ENCODE data around the gene ATG4B. TPM values are rescaled to one million over a fixed set of nuclear protein-coding genes. Genes with fewer than 3 reads are reported as not detected.
A peak's percentile ranks its signal among the peaks of the same experiment; 100 is the strongest.

Gene ATG4B
- polyA plus RNA-seq, 1 donor from 2014 or later = 128 TPM

DNA sequence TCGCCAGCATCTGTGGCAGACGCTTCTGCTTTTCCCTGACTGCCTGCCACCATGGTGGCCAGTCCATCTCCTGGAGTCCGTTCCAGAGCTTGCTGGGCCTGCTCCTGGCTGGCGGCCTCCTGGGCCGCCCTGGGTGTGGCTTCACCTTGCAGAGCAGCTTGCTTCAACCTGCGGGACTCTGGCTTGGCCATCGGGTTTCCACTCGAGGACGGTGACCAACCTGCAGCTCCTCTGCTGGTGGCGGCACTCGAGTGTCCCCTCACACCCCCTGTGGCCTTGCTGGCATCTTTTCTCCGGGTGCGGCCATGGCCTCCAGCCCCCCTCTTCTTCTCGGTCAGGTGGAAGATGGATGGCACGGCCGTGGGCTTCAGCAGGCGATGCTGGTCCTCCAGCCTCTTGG is 3.9 kb upstream of the ATG4B start:
- Histone ChIP-seq H3K79me2 (replicated peaks; ENCODE audit: insufficient read depth, low read length) (peaks cover 30% of the 10 kb centered on the region), H3K9me2 (ENCODE audit: insufficient read depth, low read length) (no peaks in the 10 kb centered on the region)

DNA sequence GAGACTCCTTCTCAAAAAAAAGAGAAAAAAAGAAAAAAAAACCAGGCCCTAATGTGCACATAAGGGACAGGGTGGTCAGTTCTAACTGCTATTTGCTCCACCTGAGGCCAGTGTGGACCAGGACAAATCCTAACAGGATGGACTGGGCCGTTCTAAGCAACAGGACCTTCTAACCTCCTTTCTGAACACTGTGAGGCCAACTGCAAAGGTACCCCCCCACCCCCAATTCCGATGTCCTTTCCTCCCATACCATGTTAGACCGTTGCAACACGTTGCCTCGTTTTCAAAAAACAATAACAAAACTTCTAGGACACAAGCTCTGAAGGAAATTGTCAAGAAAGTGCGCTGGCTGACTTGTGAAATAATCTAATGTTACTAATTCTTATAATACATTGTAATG is 1.7 kb upstream of the ATG4B start:
- Histone ChIP-seq H3K4me3 (ENCODE audit: low read length) (peak overlapping the region; percentile 93), H3K27me3 (ENCODE audit: insufficient read depth, low read depth, low read length) (no peaks in the 10 kb centered on the region), H3K9me3 (ENCODE audit: low read length) (no peaks in the 10 kb centered on the region), H3K9ac (ENCODE audit: low read length) (peak overlapping the region; percentile 71), H3K79me2 (replicated peaks; ENCODE audit: insufficient read depth, low read length) (peaks cover 52% of the 10 kb centered on the region), H3K36me3 (ENCODE audit: insufficient read depth, low read length) (peaks cover 3% of the 10 kb centered on the region), H3K4me2 (ENCODE audit: low read length) (peak overlapping the region; percentile 97), H3K9me2 (ENCODE audit: insufficient read depth, low read length) (no peaks in the 10 kb centered on the region), H4K20me1 (ENCODE audit: insufficient read depth) (peaks cover 3% of the 10 kb centered on the region), H3K27ac (ENCODE audit: low read length) (no peak overlapping the region), H2AFZ (ENCODE audit: low read depth, low read length) (no peak overlapping the region), H3F3A (ENCODE audit: insufficient read depth, low read length, poor library complexity, severe bottlenecking) (no peaks in the 10 kb centered on the region)
- TF ChIP-seq CTCF (IDR thresholded peaks at IDR 0.05; ENCODE audit: poor library complexity, severe bottlenecking) = no peak
- no peak for TF ChIP-seq SMC3 (conservative IDR thresholded peaks at IDR 0.05; ENCODE audit: poor library complexity)
- no peak for TF ChIP-seq EP300 (conservative IDR thresholded peaks at IDR 0.05; ENCODE audit: poor library complexity, severe bottlenecking)
- TF ChIP-seq EZH2 (IDR thresholded peaks at IDR 0.05; ENCODE audit: borderline replicate concordance, insufficient read depth, low read length, poor library complexity, severe bottlenecking) = no peak
- no peak for TF ChIP-seq TAF1 (IDR thresholded peaks at IDR 0.05; ENCODE audit: low read depth)
- TF ChIP-seq MXI1 (conservative IDR thresholded peaks at IDR 0.05; ENCODE audit: poor library complexity, severe bottlenecking) = no peak
- no peak for TF ChIP-seq REST (IDR thresholded peaks at IDR 0.05; ENCODE audit: borderline replicate concordance)
- TF ChIP-seq RAD21 (conservative IDR thresholded peaks at IDR 0.05) = no peak
- no peak for TF ChIP-seq POLR2AphosphoS5 (IDR thresholded peaks at IDR 0.05)

More for the DNA sequence above, 3.9 kb upstream of the ATG4B start:
- no peak overlapping the region for H3K4me3 ChIP-seq (ENCODE audit: low read length)
- H3K27me3 ChIP-seq (ENCODE audit: insufficient read depth, low read depth, low read length) = no peaks in the 10 kb centered on the region
- no peak overlapping the region for H3K4me2 ChIP-seq (ENCODE audit: low read length)
- no peaks in the 10 kb centered on the region for H4K20me1 ChIP-seq (ENCODE audit: insufficient read depth)
- H3K27ac ChIP-seq (ENCODE audit: low read length) = no peak overlapping the region
- TF ChIP-seq RAD21 (conservative IDR thresholded peaks at IDR 0.05) (no peak), EP300 (conservative IDR thresholded peaks at IDR 0.05; ENCODE audit: poor library complexity, severe bottlenecking) (no peak), TAF1 (IDR thresholded peaks at IDR 0.05; ENCODE audit: low read depth) (no peak)
- H3K36me3 ChIP-seq (ENCODE audit: insufficient read depth, low read length) = peaks cover 4% of the 10 kb centered on the region
- no peaks in the 10 kb centered on the region for H3F3A ChIP-seq (ENCODE audit: insufficient read depth, low read length, poor library complexity, severe bottlenecking)
- no peak overlapping the region for H2AFZ ChIP-seq (ENCODE audit: low read depth, low read length)
- H3K9me3 ChIP-seq (ENCODE audit: low read length) = no peaks in the 10 kb centered on the region
- H3K9ac ChIP-seq (ENCODE audit: low read length) = no peak overlapping the region

All from neural cell (in vitro differentiated cells).